Endodermal cell (in vitro differentiated cells): ENCODE data around the gene SLC40A1. TPM values are rescaled to one million over a fixed set of nuclear protein-coding genes. Genes with fewer than 3 reads are reported as not detected.

Experiments used
- DNase-seq: peaks from one replicate; pipeline ENCODE4 v3.0.0-alpha.2; 2017
- H3K27ac ChIP-seq: 2 replicates; pipeline ENCODE4 v1.5.1; 2013; ENCODE audit warnings: mild to moderate bottlenecking, low read depth, low read length, moderate library complexity
- H3K27me3 ChIP-seq: 2 replicates; pipeline ENCODE4 v1.6.1; 2013; ENCODE audit warnings: mild to moderate bottlenecking, low read length, moderate library complexity; ENCODE audit not compliant: insufficient read depth, control insufficient read depth, poor library complexity, severe bottlenecking
- H3K36me3 ChIP-seq: 2 replicates; pipeline ENCODE4 v1.7.0; 2013; ENCODE audit warnings: mild to moderate bottlenecking, low read length, moderate library complexity; ENCODE audit not compliant: control insufficient read depth, insufficient read depth
- H3K4me1 ChIP-seq: one replicate; pipeline ENCODE4 v1.7.0; 2013; ENCODE audit warnings: low read length; ENCODE audit not compliant: control insufficient read depth, insufficient read depth
- H3K4me3 ChIP-seq: 2 replicates; pipeline ENCODE4 v1.5.1; 2013; ENCODE audit warnings: mild to moderate bottlenecking, low read length, moderate library complexity
- H3K9ac ChIP-seq: 2 replicates; pipeline ENCODE4 v1.6.1; 2013; ENCODE audit warnings: mild to moderate bottlenecking, low read length, moderate library complexity; ENCODE audit not compliant: poor library complexity, severe bottlenecking; ENCODE audit errors: extremely low read depth
- H3K9me3 ChIP-seq: 2 replicates; pipeline ENCODE4 v1.6.1; 2013; ENCODE audit warnings: mild to moderate bottlenecking, low read length, moderate library complexity; ENCODE audit not compliant: control insufficient read depth
- H3K27ac Mint-ChIP-seq: 2 replicates; pipeline ENCODE4 v1.8.0; 2020; ENCODE audit warnings: mixed read lengths
- H3K27me3 Mint-ChIP-seq: 2 replicates; pipeline ENCODE4 v1.8.0; 2021; ENCODE audit warnings: mild to moderate bottlenecking, mixed read lengths; ENCODE audit not compliant: insufficient read depth
- H3K36me3 Mint-ChIP-seq: 2 replicates; pipeline ENCODE4 v1.8.0; 2020; ENCODE audit warnings: low read depth, mixed read lengths
- H3K4me1 Mint-ChIP-seq: 2 replicates; pipeline ENCODE4 v1.8.0; 2020; ENCODE audit warnings: mixed read lengths
- H3K4me3 Mint-ChIP-seq: 2 replicates; pipeline ENCODE4 v1.8.0; 2020; ENCODE audit warnings: mild to moderate bottlenecking, moderate library complexity, mixed read lengths
- H3K9me3 Mint-ChIP-seq: 2 replicates; pipeline ENCODE4 v1.8.0; 2020; ENCODE audit warnings: mild to moderate bottlenecking, mixed read lengths
- CTCF ChIP-seq: fragments of 200-600 bp; sonication (generic); conservative IDR thresholded peaks from 2 replicates; pipeline ENCODE4 v1.5.0; 2021; ENCODE audit warnings: antibody characterized with exemption, mild to moderate bottlenecking
- WGBS, 2 experiments: methylation state at CpG; one replicate each; pipeline versions ENCODE4 v1.1.5 to v1.1.7; 2013; ENCODE audit warnings: missing lambda C conversion rate in 2 of 2, mixed read lengths in 1 of 2; ENCODE audit not compliant: insufficient coverage in 1 of 2, insufficient read length in 1 of 2; 5-methylcytosine and 5-hydroxymethylcytosine counted together
- total RNA-seq, 2 donors: library from RNA; stranded (reverse); fragmentation: NEBNext Ultra II Directional in 1 of 2; extraction: Animal tissue kit (Norgen Biotek cat#: 25700) in 1 of 2; gene quantifications; 2 replicates in 1 of 2; 3 replicates in 1 of 2; pipeline ENCODE4 v1.2.1, GENCODE V29; 2021

The SLC40A1 gene
- total RNA-seq, 2 donors from 2014 or later, result 74.1 to 96.8 TPM

GRCh38 chr2:189557373-189557772 is 23.2 kb downstream of the SLC40A1 start:
- no peak for DNase-seq
- no peak overlapping the region for H3K4me3 Mint-ChIP-seq
- H3K9ac ChIP-seq, result no peak overlapping the region
- WGBS, 2 experiments, result 88 to 91% methylated on average over 1 of the region's 1 CpG
- peaks cover 6% of the 10 kb centered on the region for H3K4me1 ChIP-seq
- no peak overlapping the region for H3K4me3 ChIP-seq
- peaks cover 61% of the 10 kb centered on the region for H3K4me1 Mint-ChIP-seq
- peaks cover 27% of the 10 kb centered on the region for H3K36me3 ChIP-seq
- TF ChIP-seq CTCF, result no peak
- H3K9me3 Mint-ChIP-seq, result no peaks in the 10 kb centered on the region
- H3K9me3 ChIP-seq, result no peaks in the 10 kb centered on the region
- H3K27me3 ChIP-seq, result no peaks in the 10 kb centered on the region
- no peak overlapping the region for H3K27ac Mint-ChIP-seq
- H3K27me3 Mint-ChIP-seq, result no peaks in the 10 kb centered on the region
- no peak overlapping the region for H3K27ac ChIP-seq
- peaks cover 20% of the 10 kb centered on the region for H3K36me3 Mint-ChIP-seq

GRCh38 chr2:189556526-189556925 is 24.1 kb downstream of the SLC40A1 start:
- H3K4me1 Mint-ChIP-seq, result peaks cover 69% of the 10 kb centered on the region
- 96 to 98% methylated on average over 7 of the region's 7 CpGs for WGBS, 2 experiments
- Histone ChIP-seq H3K9me3 (no peaks in the 10 kb centered on the region), H3K27ac (no peak overlapping the region), H3K27me3 (no peaks in the 10 kb centered on the region), H3K4me3 (no peak overlapping the region), H3K9ac (no peak overlapping the region), H3K4me1 (peaks cover 6% of the 10 kb centered on the region), H3K36me3 (peaks cover 20% of the 10 kb centered on the region)
- DNase-seq, result no peak
- H3K36me3 Mint-ChIP-seq, result peaks cover 16% of the 10 kb centered on the region
- no peaks in the 10 kb centered on the region for H3K27me3 Mint-ChIP-seq
- no peak overlapping the region for H3K4me3 Mint-ChIP-seq
- no peak overlapping the region for H3K27ac Mint-ChIP-seq
- no peak for TF ChIP-seq CTCF
- H3K9me3 Mint-ChIP-seq, result no peaks in the 10 kb centered on the region

DNA sequence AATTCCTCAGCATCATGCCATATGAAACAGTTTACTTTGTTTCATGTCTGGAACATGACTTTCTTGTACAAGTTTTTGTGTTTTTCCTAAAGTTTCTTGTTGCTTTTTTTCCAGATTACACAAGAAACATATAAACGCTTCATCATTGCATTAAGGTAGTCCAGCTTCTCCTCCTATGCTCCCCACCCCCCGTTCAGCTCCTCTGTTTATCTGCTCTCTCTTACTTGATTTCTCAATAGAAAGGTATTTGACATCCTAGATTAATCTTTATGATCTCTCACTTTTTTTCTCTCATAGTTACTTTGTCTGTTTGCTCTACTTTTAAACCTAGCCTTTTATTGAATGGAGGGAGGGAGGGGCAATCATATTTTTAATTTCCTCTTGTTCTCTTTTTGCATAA is 25.4 kb downstream of the SLC40A1 start:
- Mint-ChIP-seq H3K27me3 (no peaks in the 10 kb centered on the region), H3K9me3 (no peaks in the 10 kb centered on the region), H3K4me3 (no peak overlapping the region), H3K36me3 (peaks cover 9% of the 10 kb centered on the region), H3K27ac (peak overlapping the region; percentile 44), H3K4me1 (peaks cover 71% of the 10 kb centered on the region)
- Histone ChIP-seq H3K9me3 (no peaks in the 10 kb centered on the region), H3K27me3 (no peaks in the 10 kb centered on the region), H3K27ac (no peak overlapping the region), H3K9ac (no peak overlapping the region), H3K4me1 (peaks cover 6% of the 10 kb centered on the region), H3K36me3 (peaks cover 9% of the 10 kb centered on the region), H3K4me3 (no peak overlapping the region)
- no peak for DNase-seq
- TF ChIP-seq CTCF, result no peak
- WGBS, 2 experiments, result 80 to 88% methylated on average over 2 of the region's 2 CpGs
